ENCODE data around the gene NTNG1.

- TF ChIP-seq CTCF (conservative IDR thresholded peaks at IDR 0.05; ENCODE audit: low read depth, low read length) (no peak), MAZ (IDR thresholded peaks at IDR 0.05; ENCODE audit: borderline replicate concordance, low read depth, low read length) (no peak), CHD1 (IDR thresholded peaks at IDR 0.05; ENCODE audit: low read depth, low read length) (no peak), RAD21 (IDR thresholded peaks at IDR 0.05; ENCODE audit: low read length) (no peak), USF2 (IDR thresholded peaks at IDR 0.05; ENCODE audit: low read depth, low read length) (no peak), POLR2A (IDR thresholded peaks at IDR 0.05; ENCODE audit: low read depth, low read length) (no peak), SMC3 (IDR thresholded peaks at IDR 0.05; ENCODE audit: low read depth, low read length) (no peak), BHLHE40 (IDR thresholded peaks at IDR 0.05; ENCODE audit: low read depth, low read length) (no peak)
Measured at GRCh38 chr1:107499139-107499744, 358.4 kb downstream of the NTNG1 start.

Data from IMR-90 (cell line).